Trophoblast cell (in vitro differentiated cells and primary cell): Measurements from ENCODE around the gene TENM4.

Source experiments
- DNase-seq, 2 donors: peaks; one replicate each; pipeline ENCODE4 v3.0.0-alpha.2; 2016
- H2AFZ ChIP-seq: 2 replicates; pipeline ENCODE4 v1.6.1; 2013; ENCODE audit warnings: low read length, moderate library complexity, mild to moderate bottlenecking; ENCODE audit not compliant: insufficient read depth, poor library complexity
- H2AK5ac ChIP-seq: 2 replicates; pipeline ENCODE4 v1.6.1; 2013; ENCODE audit warnings: mild to moderate bottlenecking, low read length
- H2BK120ac ChIP-seq: 2 replicates; pipeline ENCODE4 v1.6.1; 2013; ENCODE audit warnings: low read length, mild to moderate bottlenecking, moderate library complexity; ENCODE audit not compliant: insufficient read depth, poor library complexity
- H2BK12ac ChIP-seq: 2 replicates; pipeline ENCODE4 v1.6.1; 2013; ENCODE audit warnings: mild to moderate bottlenecking, low read length, moderate library complexity
- H2BK5ac ChIP-seq: 2 replicates; pipeline ENCODE4 v1.6.1; 2013; ENCODE audit warnings: low read length, low read depth, moderate library complexity, mild to moderate bottlenecking; ENCODE audit not compliant: poor library complexity
- H3K14ac ChIP-seq: 2 replicates; pipeline ENCODE4 v1.6.1; 2013; ENCODE audit warnings: mild to moderate bottlenecking, low read length
- H3K18ac ChIP-seq: 2 replicates; pipeline ENCODE4 v1.6.1; 2013; ENCODE audit warnings: mild to moderate bottlenecking, low read length
- H3K23ac ChIP-seq: 2 replicates; pipeline ENCODE4 v1.6.1; 2013; ENCODE audit warnings: low read length
- H3K27ac ChIP-seq: 2 replicates; pipeline ENCODE4 v1.5.1; 2013; ENCODE audit warnings: low read depth, mild to moderate bottlenecking, inconsistent platforms, low read length, moderate library complexity
- H3K27me3 ChIP-seq: 2 replicates; pipeline ENCODE4 v1.6.1; 2013; ENCODE audit warnings: inconsistent platforms, mild to moderate bottlenecking, low read length, moderate library complexity; ENCODE audit not compliant: insufficient read depth
- H3K36me3 ChIP-seq, 2 experiments: 1 replicate in 1 of 2; 2 replicates in 1 of 2; pipeline ENCODE4 v1.6.1; 2013; ENCODE audit warnings: low read length in 2 of 2, mild to moderate bottlenecking in 2 of 2, moderate library complexity in 1 of 2; ENCODE audit not compliant: insufficient read depth in 2 of 2, control insufficient read depth in 1 of 2
- H3K4ac ChIP-seq: 2 replicates; pipeline ENCODE4 v1.6.1; 2013; ENCODE audit warnings: low read depth, mild to moderate bottlenecking, low read length, moderate library complexity
- H3K4me1 ChIP-seq, 2 experiments: 1 replicate in 1 of 2; 2 replicates in 1 of 2; pipeline ENCODE4 v1.6.1; 2013; ENCODE audit warnings: low read length in 2 of 2, mild to moderate bottlenecking in 2 of 2, moderate library complexity in 1 of 2; ENCODE audit not compliant: insufficient read depth in 2 of 2, control insufficient read depth in 1 of 2
- H3K4me2 ChIP-seq: 2 replicates; pipeline ENCODE4 v1.6.1; 2013; ENCODE audit warnings: inconsistent platforms, mild to moderate bottlenecking, low read length, moderate library complexity
- H3K4me3 ChIP-seq: 2 replicates; pipeline ENCODE4 v1.5.1; 2013; ENCODE audit warnings: mild to moderate bottlenecking, low read depth, low read length, inconsistent platforms
- H3K79me1 ChIP-seq: one replicate; pipeline ENCODE4 v1.6.1; 2013; ENCODE audit warnings: low read length
- H3K79me2 ChIP-seq: 2 replicates; pipeline ENCODE4 v1.6.1; 2013; ENCODE audit warnings: low read length, mild to moderate bottlenecking; ENCODE audit not compliant: control insufficient read depth, insufficient read depth, poor library complexity
- H3K9ac ChIP-seq: 2 replicates; pipeline ENCODE4 v1.6.1; 2013; ENCODE audit warnings: mild to moderate bottlenecking, low read length
- H3K9me3 ChIP-seq: 2 replicates; pipeline ENCODE4 v1.6.1; 2013; ENCODE audit warnings: low read depth, mild to moderate bottlenecking, control low read depth, inconsistent platforms, low read length; ENCODE audit not compliant: insufficient read depth
- H4K12ac ChIP-seq: 2 replicates; pipeline ENCODE4 v1.6.1; 2013; ENCODE audit warnings: low read depth, mild to moderate bottlenecking, low read length, moderate library complexity
- H4K8ac ChIP-seq: 2 replicates; pipeline ENCODE4 v1.6.1; 2013; ENCODE audit warnings: low read depth, mild to moderate bottlenecking, low read length, moderate library complexity
- H4K91ac ChIP-seq: one replicate; pipeline ENCODE4 v1.6.1; 2013; ENCODE audit warnings: low read depth, mild to moderate bottlenecking, low read length, moderate library complexity
- WGBS: extraction: QIAGEN DNeasy Blood & Tissue Kit; methylation state at CpG from one replicate; pipeline ENCODE4 v1.1.7; 2013; ENCODE audit warnings: missing lambda C conversion rate; ENCODE audit not compliant: insufficient read length, insufficient coverage; ENCODE audit errors: extremely low coverage; 5-methylcytosine and 5-hydroxymethylcytosine counted together

The TENM4 gene

GRCh38 chr11:79082280-79082679 is 358.6 kb downstream of the TENM4 start:
- no peak for DNase-seq
- Histone ChIP-seq H2AK5ac (no peak overlapping the region), H3K79me1 (peaks cover 28% of the 10 kb centered on the region), H3K4ac (peak overlapping the region; percentile 49), H3K23ac (no peak overlapping the region), H3K79me2 (peaks cover 10% of the 10 kb centered on the region), H3K27me3 (no peaks in the 10 kb centered on the region), H2BK5ac (no peak overlapping the region), H3K4me2 (no peak overlapping the region), H2BK12ac (no peak overlapping the region), H3K9me3 (no peaks in the 10 kb centered on the region), H3K4me3 (no peak overlapping the region), H3K18ac (peak overlapping the region; percentile 64), H4K91ac (no peak overlapping the region), H4K12ac (no peak overlapping the region), H3K36me3 (no peaks in the 10 kb centered on the region), H3K9ac (no peak overlapping the region), H3K14ac (no peak overlapping the region), H2BK120ac (no peak overlapping the region), H3K27ac (no peak overlapping the region), H3K4me1 (peaks cover 23 to 41% of the 10 kb centered on the region in 2 experiments), H2AFZ (no peak overlapping the region), H4K8ac (no peak overlapping the region)
- WGBS, result no CpG with 5 or more reads among the region's 4 CpGs

- no peak overlapping the region for H3K4me3 ChIP-seq
- no CpG with 5 or more reads among the region's 7 CpGs for WGBS
- H3K4me2 ChIP-seq, result no peak overlapping the region
- no peak overlapping the region for H2AFZ ChIP-seq
- peak overlapping the region; percentile 24 for H3K27ac ChIP-seq
- H3K36me3 ChIP-seq, result no peaks in the 10 kb centered on the region
- H3K18ac ChIP-seq, result no peak overlapping the region
- H3K79me2 ChIP-seq, result peaks cover 10% of the 10 kb centered on the region
- no peak overlapping the region for H2BK5ac ChIP-seq
- no peak overlapping the region for H4K12ac ChIP-seq
- H4K8ac ChIP-seq, result peak overlapping the region; percentile 17
- H3K9me3 ChIP-seq, result no peaks in the 10 kb centered on the region
- no peak overlapping the region for H3K23ac ChIP-seq
- peak overlapping the region; percentile 45 for H4K91ac ChIP-seq
- no peak overlapping the region for H3K14ac ChIP-seq
- H2BK12ac ChIP-seq, result peak overlapping the region; percentile 21
- H2AK5ac ChIP-seq, result no peak overlapping the region
- no peak for DNase-seq
- H2BK120ac ChIP-seq, result peak overlapping the region; percentile 20
- H3K79me1 ChIP-seq, result peaks cover 27% of the 10 kb centered on the region
- H3K9ac ChIP-seq, result no peak overlapping the region
- peaks cover 23 to 41% of the 10 kb centered on the region in 2 experiments for H3K4me1 ChIP-seq
- no peak overlapping the region for H3K4ac ChIP-seq
- no peaks in the 10 kb centered on the region for H3K27me3 ChIP-seq
Measured at GRCh38 chr11:79081471-79082031, 359.3 kb downstream of the TENM4 start.

- Histone ChIP-seq H4K91ac (peak overlapping the region; percentile 56), H2BK120ac (peak overlapping the region; percentile 76), H2BK5ac (no peak overlapping the region), H2AFZ (no peak overlapping the region), H2BK12ac (peak overlapping the region; percentile 52), H4K8ac (peak overlapping the region; percentile 11), H2AK5ac (no peak overlapping the region), H3K79me1 (peaks cover 20% of the 10 kb centered on the region), H3K4me1 (peaks cover 19 to 38% of the 10 kb centered on the region in 2 experiments), H3K4ac (peak overlapping the region; percentile 9), H3K9me3 (no peaks in the 10 kb centered on the region), H4K12ac (no peak overlapping the region), H3K18ac (no peak overlapping the region), H3K27me3 (no peaks in the 10 kb centered on the region), H3K27ac (peak overlapping the region; percentile 45), H3K23ac (no peak overlapping the region), H3K79me2 (peaks cover 8% of the 10 kb centered on the region), H3K4me2 (no peak overlapping the region), H3K36me3 (peaks cover under 1 to 2% of the 10 kb centered on the region in 2 experiments), H3K9ac (no peak overlapping the region), H3K4me3 (no peak overlapping the region), H3K14ac (no peak overlapping the region)
- DNase-seq, result no peak
Measured at GRCh38 chr11:79080551-79080950, 360.3 kb downstream of the TENM4 start.

- peaks cover 24% of the 10 kb centered on the region for H3K79me1 ChIP-seq
- peak overlapping the region; percentile 7 for H2BK120ac ChIP-seq
- H3K18ac ChIP-seq, result peak overlapping the region; percentile 40
- no CpG with 5 or more reads among the region's 7 CpGs for WGBS
- H3K79me2 ChIP-seq, result peaks cover 10% of the 10 kb centered on the region
- peak overlapping the region; percentile 56 for H4K91ac ChIP-seq
- H3K27ac ChIP-seq, result peak overlapping the region; percentile 48
- no peaks in the 10 kb centered on the region for H3K27me3 ChIP-seq
- no peak overlapping the region for H2AFZ ChIP-seq
- no peak overlapping the region for H3K9ac ChIP-seq
- peak overlapping the region; percentile 9 for H2BK12ac ChIP-seq
- peak overlapping the region; percentile 40 for H2AK5ac ChIP-seq
- H3K4ac ChIP-seq, result peak overlapping the region; percentile 1
- H3K9me3 ChIP-seq, result no peaks in the 10 kb centered on the region
- H3K4me3 ChIP-seq, result no peak overlapping the region
- no peak overlapping the region for H4K12ac ChIP-seq
- H3K4me2 ChIP-seq, result no peak overlapping the region
- H3K36me3 ChIP-seq, result peaks cover 2% of the 10 kb centered on the region in 2 experiments
- no peak for DNase-seq
- peak overlapping the region; percentile 7 for H2BK5ac ChIP-seq
- peak overlapping the region; percentile 3 for H3K14ac ChIP-seq
- H3K4me1 ChIP-seq, result peaks cover 21 to 51% of the 10 kb centered on the region in 2 experiments
- peak overlapping the region; percentile 57 for H4K8ac ChIP-seq
- H3K23ac ChIP-seq, result no peak overlapping the region
Measured at GRCh38 chr11:79078999-79079398, 361.8 kb downstream of the TENM4 start.
